ENCODE results near the gene TRIM62.

The TRIM62 gene

DNA sequence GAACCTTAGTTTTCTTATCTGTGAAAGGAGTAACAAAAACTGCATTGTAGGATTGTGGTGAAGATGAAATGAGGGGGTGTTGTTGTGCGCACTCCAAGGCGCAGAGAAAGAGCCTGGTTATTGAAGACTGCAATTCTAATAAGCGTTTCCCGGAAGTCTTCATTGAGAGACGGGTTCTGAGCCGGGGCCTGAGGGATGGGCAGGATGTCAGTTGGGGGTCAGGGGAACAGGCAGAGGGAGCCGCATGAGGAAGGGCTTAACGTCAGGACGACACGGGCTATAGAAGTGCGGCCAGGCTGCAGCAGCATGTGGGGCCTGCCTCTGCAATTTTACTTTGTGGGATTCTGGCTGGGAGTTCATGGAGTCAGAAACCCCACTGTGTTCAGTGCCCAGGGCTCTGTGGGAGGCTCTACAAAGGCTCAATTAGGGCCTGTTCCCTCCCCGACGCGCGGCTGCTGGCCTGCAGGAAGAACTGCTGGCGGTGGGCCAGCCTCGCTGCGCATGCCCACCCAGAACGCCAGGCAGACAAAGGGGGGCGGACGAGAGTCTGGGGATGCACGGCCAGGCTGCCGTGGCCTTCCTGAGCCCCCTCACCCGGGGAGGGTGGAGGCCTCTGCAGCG lies 20.7 kb downstream of the TRIM62 start:
- DNase-seq (ENCODE audit: low read depth in 2 of 2): no peak

DNA sequence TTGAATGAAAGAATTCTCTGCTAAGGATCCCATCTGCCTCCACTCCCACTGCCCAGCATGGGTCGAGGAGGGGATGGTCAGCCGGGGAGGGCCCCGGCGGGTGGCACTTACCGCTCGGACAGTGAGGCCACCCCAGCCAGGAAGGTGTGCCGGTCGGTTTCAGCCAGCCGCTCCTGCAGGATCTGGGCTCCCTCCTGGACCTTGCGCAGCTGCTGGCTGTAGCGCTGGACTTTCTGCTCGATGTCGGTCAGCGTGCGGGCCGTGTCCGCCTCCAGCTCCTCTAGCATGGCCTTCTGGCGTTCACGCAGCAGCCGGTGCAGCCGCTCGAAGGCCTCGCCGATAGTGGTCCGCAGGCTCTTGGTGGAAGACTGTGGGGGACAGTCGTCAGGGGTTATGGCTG lies 22.3 kb downstream of the TRIM62 start:
- no peak for DNase-seq (ENCODE audit: low read depth in 2 of 2)

DNA sequence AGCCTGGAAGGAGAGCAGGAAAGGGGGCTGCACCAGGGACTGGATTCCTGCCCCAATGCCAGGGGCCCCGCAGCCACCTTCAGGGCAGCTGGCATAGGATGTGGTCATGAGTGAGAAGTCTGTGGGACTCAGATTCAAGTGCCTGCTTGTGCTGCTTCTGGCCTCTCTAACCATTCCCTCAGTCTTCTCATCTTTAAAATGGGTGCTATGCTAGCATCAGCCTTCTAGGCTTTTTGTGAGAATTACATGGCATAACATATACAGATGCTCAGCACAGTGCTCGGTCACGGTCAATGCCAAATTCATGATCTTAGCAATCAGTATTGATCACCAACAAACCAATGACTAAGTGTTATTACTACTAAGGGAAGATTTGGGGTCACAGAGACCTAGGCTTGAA lies 23.5 kb downstream of the TRIM62 start:
- no peak for DNase-seq (ENCODE audit: low read depth in 2 of 2)

- DNase-seq (ENCODE audit: low read depth in 2 of 2): no peak
Measured at GRCh38 chr1:33157131-33157530, 24.7 kb downstream of the TRIM62 start.

GRCh38 chr1:33155877-33156538 lies 25.8 kb downstream of the TRIM62 start:
- DNase-seq (ENCODE audit: low read depth in 2 of 2): no peak

DNA sequence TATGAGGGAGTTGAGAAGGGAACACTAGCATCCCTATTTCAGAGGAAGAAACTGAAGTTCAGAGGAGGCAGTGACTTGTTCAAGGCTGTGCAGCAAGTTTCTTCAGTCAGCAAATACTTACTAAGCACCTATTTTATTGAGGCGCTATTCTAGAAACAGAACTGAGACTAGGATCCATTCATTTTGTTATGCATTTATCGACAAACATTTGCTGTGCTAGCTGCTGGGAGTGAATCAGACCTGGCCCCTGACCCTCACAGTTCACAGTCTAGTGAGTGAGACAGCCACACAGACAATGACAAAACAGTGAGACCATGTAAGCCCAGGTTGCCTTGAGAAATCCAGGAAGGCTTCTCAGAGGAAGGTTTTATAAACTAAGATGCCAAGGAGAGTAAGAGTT lies 28.2 kb downstream of the TRIM62 start:
- DNase-seq (ENCODE audit: low read depth in 2 of 2): no peak

GRCh38 chr1:33152685-33153432 lies 29.0 kb downstream of the TRIM62 start:
- DNase-seq (ENCODE audit: low read depth in 2 of 2): no peak

- no peak for DNase-seq (ENCODE audit: low read depth in 2 of 2)
Measured at GRCh38 chr1:33151116-33151515, 30.7 kb downstream of the TRIM62 start.

GRCh38 chr1:33150522-33150921 lies 31.3 kb downstream of the TRIM62 start:
- no peak for DNase-seq (ENCODE audit: low read depth in 2 of 2)

DNA sequence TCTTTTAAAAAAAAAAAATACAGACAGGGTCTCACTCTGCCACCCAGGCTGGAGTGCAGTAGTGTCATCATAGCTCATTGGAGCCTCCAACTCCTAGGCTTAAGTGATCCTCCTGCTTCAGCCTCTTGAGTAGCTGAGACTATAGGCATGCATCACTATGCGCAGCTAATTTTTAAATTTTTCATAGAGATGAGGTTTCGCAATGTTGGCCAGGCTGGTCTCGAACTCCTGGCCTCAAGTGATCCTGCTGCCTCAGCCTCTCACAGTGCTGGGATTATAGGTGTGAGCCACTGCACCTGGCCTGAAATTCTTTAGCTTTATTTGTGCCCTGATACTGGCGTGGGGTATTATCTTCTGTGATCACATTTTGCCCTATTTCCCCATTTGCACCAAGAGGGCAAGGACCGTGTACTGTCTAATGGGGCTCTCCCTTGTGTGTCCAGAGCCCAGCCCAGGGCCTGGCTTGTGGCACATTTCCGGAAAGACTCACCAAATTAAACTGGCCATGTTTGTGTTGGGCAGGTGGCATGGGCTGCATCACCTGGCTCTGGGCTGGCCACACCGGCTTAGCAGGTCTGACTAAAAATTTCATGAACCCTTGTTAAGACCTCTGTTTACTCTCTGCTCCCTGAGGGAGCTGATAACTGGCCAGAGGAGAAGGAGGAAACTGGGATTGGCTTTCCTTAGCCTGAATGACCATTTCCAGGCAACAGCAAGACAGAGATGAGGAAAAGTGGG lies 32.2 kb downstream of the TRIM62 start:
- DNase-seq (ENCODE audit: low read depth in 2 of 2): no peak

GRCh38 chr1:33148615-33149014 lies 33.2 kb downstream of the TRIM62 start:
- DNase-seq (ENCODE audit: low read depth in 2 of 2): no peak

GRCh38 chr1:33147997-33148314 lies 33.9 kb downstream of the TRIM62 start:
- no peak for DNase-seq (ENCODE audit: low read depth in 2 of 2)

DNA sequence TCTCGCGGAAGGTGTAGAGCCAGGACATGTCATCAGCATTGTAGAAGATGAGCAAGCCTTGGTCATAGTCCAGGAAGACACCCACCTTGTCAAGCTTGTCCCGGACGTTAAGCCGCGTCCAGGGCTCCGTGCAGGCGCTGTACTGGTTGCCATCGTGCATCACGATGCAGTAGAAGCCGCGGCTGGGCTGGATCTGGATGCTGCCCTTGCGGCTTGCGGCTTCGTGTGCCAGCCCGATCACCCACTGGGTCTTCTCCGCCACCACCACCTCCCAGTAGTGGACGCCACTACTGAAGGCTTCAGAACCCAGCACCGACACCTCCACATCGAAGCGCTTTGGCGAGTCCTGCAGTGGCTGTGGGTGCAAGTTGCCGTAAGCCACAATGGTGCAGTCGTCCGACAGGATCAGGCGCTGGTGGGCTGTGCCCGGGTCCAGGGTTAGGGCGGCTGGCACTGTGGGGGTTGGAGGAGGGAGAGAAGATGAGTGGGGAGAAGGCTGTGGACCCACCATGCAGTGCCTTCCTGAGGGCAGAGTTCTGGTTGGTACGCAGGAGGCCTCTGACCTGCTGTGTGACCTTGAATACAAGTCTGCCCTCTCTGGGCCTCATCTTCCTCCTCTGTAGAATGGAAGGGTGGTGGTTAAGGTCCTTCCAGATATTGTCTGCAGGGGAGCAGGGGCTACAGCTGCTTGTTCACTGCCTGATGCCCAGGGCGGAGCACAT lies 34.4 kb downstream of the TRIM62 start:
- no peak for DNase-seq (ENCODE audit: low read depth in 2 of 2)

GRCh38 chr1:33146003-33146402 lies 35.8 kb downstream of the TRIM62 start:
- no peak for DNase-seq (ENCODE audit: low read depth in 2 of 2)

GRCh38 chr1:33143698-33144097 lies 38.1 kb downstream of the TRIM62 start:
- no peak for DNase-seq (ENCODE audit: low read depth in 2 of 2)

GRCh38 chr1:33143176-33143575 lies 38.7 kb downstream of the TRIM62 start:
- DNase-seq (ENCODE audit: low read depth in 2 of 2): no peak

GRCh38 chr1:33142483-33143064 lies 39.3 kb downstream of the TRIM62 start:
- no peak for DNase-seq (ENCODE audit: low read depth in 2 of 2)

DNA sequence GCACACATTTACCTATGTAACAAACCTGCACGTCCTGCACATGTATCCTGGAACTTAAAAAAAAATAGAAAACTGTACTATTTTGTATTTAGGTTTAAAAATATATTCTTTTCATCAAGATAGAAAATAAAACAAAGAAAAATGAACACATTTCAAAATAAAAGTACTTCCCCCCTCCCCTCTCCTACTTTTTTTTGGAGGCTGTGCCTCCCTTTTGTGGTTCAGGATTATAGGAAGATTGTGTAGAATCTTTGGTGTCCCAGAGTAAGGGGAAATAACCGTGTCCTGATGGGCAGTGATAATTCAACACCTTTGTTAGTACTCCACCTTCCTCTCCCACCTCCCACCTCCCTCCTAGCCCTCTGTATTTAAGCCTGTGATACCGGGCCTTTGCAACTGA lies 40.1 kb downstream of the TRIM62 start:
- DNase-seq (ENCODE audit: low read depth in 2 of 2): no peak

DNA sequence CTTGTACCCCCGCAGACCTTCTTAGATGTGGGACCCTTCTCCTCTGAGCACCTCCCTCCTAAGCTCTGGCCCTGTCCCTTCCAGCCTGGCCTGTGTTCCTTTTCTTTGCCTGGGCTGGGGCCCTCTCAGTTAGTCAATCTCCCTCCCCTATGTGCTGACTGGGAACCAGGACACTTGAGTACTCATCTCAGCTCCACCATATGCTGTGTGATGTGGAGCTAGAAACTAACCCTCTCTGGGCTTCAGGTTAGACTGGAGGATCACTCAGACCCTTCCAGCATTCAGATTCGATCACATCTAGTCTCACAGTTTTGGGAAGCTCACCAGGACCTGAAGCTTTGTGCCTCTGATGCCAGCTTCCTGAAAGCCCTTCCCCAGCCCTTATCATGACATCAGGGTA lies 40.6 kb downstream of the TRIM62 start:
- DNase-seq (ENCODE audit: low read depth in 2 of 2): no peak

GRCh38 chr1:33140153-33141149 lies 41.4 kb downstream of the TRIM62 start:
- no peak for DNase-seq (ENCODE audit: low read depth in 2 of 2)

Measured in activated CD8-positive, alpha-beta memory T cell treated with anti-CD3 and anti-CD28 coated beads for 4 hours (primary cell).